Type B pancreatic cell (in vitro differentiated cells): Measurements from ENCODE around the gene POLR3A. TPM values are rescaled to one million over a fixed set of nuclear protein-coding genes. Genes with fewer than 3 reads are reported as not detected.

Experiments used
- DNase-seq: peaks from one replicate; pipeline ENCODE4 v3.0.0; 2021; ENCODE audit warnings: mixed read lengths; ENCODE audit not compliant: unreplicated experiment; ENCODE audit errors: extremely low spot score
- H3K27ac Mint-ChIP-seq: 2 replicates; pipeline ENCODE4 v1.8.0; 2021; ENCODE audit warnings: mild to moderate bottlenecking, mixed read lengths
- H3K27me3 Mint-ChIP-seq: 2 replicates; pipeline ENCODE4 v1.8.0; 2021; ENCODE audit warnings: mixed read lengths
- H3K36me3 Mint-ChIP-seq: 2 replicates; pipeline ENCODE4 v1.8.0; 2021; ENCODE audit warnings: mixed read lengths
- H3K4me1 Mint-ChIP-seq: one replicate; pipeline ENCODE4 v1.8.0; 2021; ENCODE audit warnings: mixed read lengths; ENCODE audit not compliant: unreplicated experiment
- H3K4me3 Mint-ChIP-seq: 2 replicates; pipeline ENCODE4 v1.8.0; 2021; ENCODE audit warnings: mild to moderate bottlenecking, mixed read lengths
- H3K9me3 Mint-ChIP-seq: 2 replicates; pipeline ENCODE4 v1.8.0; 2021; ENCODE audit warnings: mixed read lengths
- CTCF ChIP-seq: fragments of 200-600 bp; sonication (generic); conservative IDR thresholded peaks from 2 replicates; pipeline ENCODE4 v1.5.0; 2021; ENCODE audit warnings: antibody characterized with exemption, mild to moderate bottlenecking
- total RNA-seq: library from RNA; stranded (reverse); gene quantifications from 2 replicates; pipeline ENCODE4 v1.2.1, GENCODE V29; 2021; ENCODE audit warnings: low replicate concordance

The POLR3A gene
- total RNA-seq, 1 donor from 2014 or later, result 23.8 TPM

- Mint-ChIP-seq H3K4me1 (peaks cover 22% of the 10 kb centered on the region), H3K4me3 (peak overlapping the region; percentile 38), H3K27ac (no peak overlapping the region), H3K36me3 (peaks cover 37% of the 10 kb centered on the region), H3K9me3 (peaks cover 6% of the 10 kb centered on the region), H3K27me3 (no peaks in the 10 kb centered on the region)
- no peak for TF ChIP-seq CTCF
- DNase-seq, result no peak
Observed at GRCh38 chr10:78025685-78026364, 3.5 kb downstream of the POLR3A start.

GRCh38 chr10:78023741-78024140 is 5.6 kb downstream of the POLR3A start:
- no peaks in the 10 kb centered on the region for H3K9me3 Mint-ChIP-seq
- no peak overlapping the region for H3K4me3 Mint-ChIP-seq
- peaks cover 38% of the 10 kb centered on the region for H3K36me3 Mint-ChIP-seq
- no peak for DNase-seq
- no peak for TF ChIP-seq CTCF
- peaks cover 9% of the 10 kb centered on the region for H3K4me1 Mint-ChIP-seq
- no peak overlapping the region for H3K27ac Mint-ChIP-seq
- H3K27me3 Mint-ChIP-seq, result no peaks in the 10 kb centered on the region

GRCh38 chr10:78021201-78021600 is 8.1 kb downstream of the POLR3A start:
- Mint-ChIP-seq H3K4me1 (no peaks in the 10 kb centered on the region), H3K27ac (no peak overlapping the region), H3K36me3 (peaks cover 36% of the 10 kb centered on the region), H3K27me3 (no peaks in the 10 kb centered on the region), H3K4me3 (no peak overlapping the region), H3K9me3 (no peaks in the 10 kb centered on the region)
- TF ChIP-seq CTCF, result no peak
- no peak for DNase-seq

- no peak for DNase-seq
- no peaks in the 10 kb centered on the region for H3K4me1 Mint-ChIP-seq
- H3K4me3 Mint-ChIP-seq, result no peak overlapping the region
- H3K9me3 Mint-ChIP-seq, result no peaks in the 10 kb centered on the region
- H3K27ac Mint-ChIP-seq, result no peak overlapping the region
- no peaks in the 10 kb centered on the region for H3K27me3 Mint-ChIP-seq
- no peak for TF ChIP-seq CTCF
- H3K36me3 Mint-ChIP-seq, result peaks cover 24% of the 10 kb centered on the region
Observed at GRCh38 chr10:78019264-78019663, 10.1 kb downstream of the POLR3A start.

GRCh38 chr10:78017856-78018255 is 11.5 kb downstream of the POLR3A start:
- H3K27ac Mint-ChIP-seq, result no peak overlapping the region
- H3K36me3 Mint-ChIP-seq, result peaks cover 29% of the 10 kb centered on the region
- no peak for DNase-seq
- no peaks in the 10 kb centered on the region for H3K9me3 Mint-ChIP-seq
- H3K4me1 Mint-ChIP-seq, result no peaks in the 10 kb centered on the region
- TF ChIP-seq CTCF, result no peak
- H3K27me3 Mint-ChIP-seq, result no peaks in the 10 kb centered on the region
- no peak overlapping the region for H3K4me3 Mint-ChIP-seq
